Hepatocyte (in vitro differentiated cells): Measurements from ENCODE around the gene ARVCF.

Experiments
- CTCF ChIP-seq: fragments of 200-600 bp; sonication (generic); IDR thresholded peaks from 2 replicates; pipeline ENCODE4 v1.5.1; 2016; ENCODE audit warnings: antibody characterized with exemption, mild to moderate bottlenecking; ENCODE audit not compliant: poor library complexity
- EZH2phosphoT487 ChIP-seq: fragments of 200-600 bp; sonication (generic); IDR thresholded peaks from one replicate; pipeline ENCODE4 v1.6.1; 2018; ENCODE audit warnings: antibody characterized with exemption, mild to moderate bottlenecking, low read depth, moderate library complexity; ENCODE audit not compliant: unreplicated experiment, severe bottlenecking

- no peak for TF ChIP-seq CTCF
- no peak for TF ChIP-seq EZH2phosphoT487
Measured at GRCh38 chr22:20038574-20038973, 22.0 kb upstream of the ARVCF start.
